ENCODE data around the gene EPHB6. TPM values are rescaled to one million over a fixed set of nuclear protein-coding genes. Genes with fewer than 3 reads are reported as not detected.
A peak's percentile ranks its signal among the peaks of the same experiment; 100 is the strongest.

EPHB6 gene
- total and polyA plus RNA-seq, 10 of the 15 experiments (the other 5 are each of a cell fraction or from before 2014, with no cell fraction given), result 0.06 to 1.3 (median 0.37) TPM; not detected in 2

DNA sequence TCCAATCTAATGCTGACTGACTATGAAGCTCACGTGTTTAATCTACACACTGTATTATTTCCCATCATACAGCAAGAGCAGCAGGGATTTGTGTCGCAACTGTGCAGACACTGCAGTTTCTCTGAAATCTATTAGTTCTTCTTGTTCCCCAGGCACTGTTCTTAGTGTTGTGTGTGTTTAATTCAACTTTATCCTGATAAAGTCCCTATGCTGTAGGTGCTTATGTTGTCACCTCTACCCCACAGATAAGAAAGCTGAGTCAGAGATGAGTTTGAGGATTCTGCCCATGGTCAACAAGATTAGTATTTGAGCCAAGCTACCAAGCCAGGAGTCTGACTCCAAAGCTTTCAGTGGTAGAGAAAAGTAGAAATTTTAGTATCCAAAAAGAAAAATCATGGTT is 22.5 kb upstream of the EPHB6 start:
- H3K9me3 ChIP-seq (replicated peaks; ENCODE audit: control insufficient read depth, insufficient read depth, low read length), result no peaks in the 10 kb centered on the region
- H2AFZ ChIP-seq (ENCODE audit: control insufficient read depth, low read depth, low read length), result peak overlapping the region; percentile 26; the same call in 1 of the 2 replicates
- H3K4me2 ChIP-seq (ENCODE audit: control insufficient read depth, insufficient read depth), result no peak overlapping the region
- intact Hi-C loops (cut with micrococcal nuclease; ENCODE audit: unreplicated experiment), result no loop called here
- H3K9ac ChIP-seq (ENCODE audit: control insufficient read depth, insufficient read depth, low read length), result no peak overlapping the region
- in situ Hi-C loops (cut with MboI), result no loop called here
- ChIA-PET RAD21 (ENCODE audit: unreplicated experiment) (interaction anchor here (0.9 to 2.9 kb wide), 9 partner anchors 14 to 249 kb away, joined by 3 to 73 read pairs (median 5); no protein-coding TSS in a partner anchor), CTCF (interaction anchor here (0.6 to 3.0 kb wide), 11 partner anchors 9 to 264 kb away, joined by 3 to 72 read pairs (median 4); partner anchors contain the start of gene PRSS2), SMC1A (ENCODE audit: uncharacterized antibody, unreplicated experiment) (interaction anchor here (0.6 to 2.3 kb wide), 18 partner anchors 9 to 383 kb away, joined by 3 to 62 read pairs (median 4); partner anchors contain the start of gene EPHB6), POLR2A (interaction anchor here (0.9 to 2.3 kb wide), 6 partner anchors 19 to 61 kb away, joined by 3 to 9 read pairs (median 4); partner anchors contain the start of gene PRSS2)
- no peaks in the 10 kb centered on the region for H3K27me3 ChIP-seq (replicated peaks in 1 of 2; ENCODE audit: control insufficient read depth in 2 of 2, insufficient read depth in 2 of 2, low read length in 1 of 2)
- peaks cover 19% of the 10 kb centered on the region for H3K4me1 ChIP-seq (ENCODE audit: control insufficient read depth, insufficient read depth, low read length)
- BruUV-seq (replicated peaks), result no TSS peak
- no peaks in the 10 kb centered on the region for H3K36me3 ChIP-seq (ENCODE audit: control insufficient read depth in 2 of 2, insufficient read depth in 2 of 2, low read length in 1 of 2)
- peak overlapping the region; percentile 1; the same call in 1 of the 2 replicates for H3K27ac ChIP-seq (ENCODE audit: control insufficient read depth, insufficient read depth)
- no peak for DNase-seq (ENCODE audit: low read depth, low spot score)
- WGBS (ENCODE audit: insufficient coverage, insufficient replicate concordance, low lambda C conversion rate, missing lambda C conversion rate), result 74% methylated on average over 2 of the region's 2 CpGs
- FAIRE-seq, result no peak
- no peaks in the 10 kb centered on the region for H3K79me2 ChIP-seq (ENCODE audit: control insufficient read depth, insufficient read depth, low read length)
- ATAC-seq, result peak; percentile 6
- TF ChIP-seq, protein P1, sequence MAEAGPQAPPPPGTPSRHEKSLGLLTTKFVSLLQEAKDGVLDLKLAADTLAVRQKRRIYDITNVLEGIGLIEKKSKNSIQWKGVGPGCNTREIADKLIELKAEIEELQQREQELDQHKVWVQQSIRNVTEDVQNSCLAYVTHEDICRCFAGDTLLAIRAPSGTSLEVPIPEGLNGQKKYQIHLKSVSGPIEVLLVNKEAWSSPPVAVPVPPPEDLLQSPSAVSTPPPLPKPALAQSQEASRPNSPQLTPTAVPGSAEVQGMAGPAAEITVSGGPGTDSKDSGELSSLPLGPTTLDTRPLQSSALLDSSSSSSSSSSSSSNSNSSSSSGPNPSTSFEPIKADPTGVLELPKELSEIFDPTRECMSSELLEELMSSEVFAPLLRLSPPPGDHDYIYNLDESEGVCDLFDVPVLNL (IDR thresholded peaks at IDR 0.05; ENCODE audit: low read depth, low read length), result no peak
- no peak for TF ChIP-seq FOXM1 (IDR thresholded peaks at IDR 0.05; ENCODE audit: low read depth, low read length)
- TF ChIP-seq STAT3 (IDR thresholded peaks at IDR 0.05; ENCODE audit: low read depth, low read length), result no peak
- TF ChIP-seq, protein P2, sequence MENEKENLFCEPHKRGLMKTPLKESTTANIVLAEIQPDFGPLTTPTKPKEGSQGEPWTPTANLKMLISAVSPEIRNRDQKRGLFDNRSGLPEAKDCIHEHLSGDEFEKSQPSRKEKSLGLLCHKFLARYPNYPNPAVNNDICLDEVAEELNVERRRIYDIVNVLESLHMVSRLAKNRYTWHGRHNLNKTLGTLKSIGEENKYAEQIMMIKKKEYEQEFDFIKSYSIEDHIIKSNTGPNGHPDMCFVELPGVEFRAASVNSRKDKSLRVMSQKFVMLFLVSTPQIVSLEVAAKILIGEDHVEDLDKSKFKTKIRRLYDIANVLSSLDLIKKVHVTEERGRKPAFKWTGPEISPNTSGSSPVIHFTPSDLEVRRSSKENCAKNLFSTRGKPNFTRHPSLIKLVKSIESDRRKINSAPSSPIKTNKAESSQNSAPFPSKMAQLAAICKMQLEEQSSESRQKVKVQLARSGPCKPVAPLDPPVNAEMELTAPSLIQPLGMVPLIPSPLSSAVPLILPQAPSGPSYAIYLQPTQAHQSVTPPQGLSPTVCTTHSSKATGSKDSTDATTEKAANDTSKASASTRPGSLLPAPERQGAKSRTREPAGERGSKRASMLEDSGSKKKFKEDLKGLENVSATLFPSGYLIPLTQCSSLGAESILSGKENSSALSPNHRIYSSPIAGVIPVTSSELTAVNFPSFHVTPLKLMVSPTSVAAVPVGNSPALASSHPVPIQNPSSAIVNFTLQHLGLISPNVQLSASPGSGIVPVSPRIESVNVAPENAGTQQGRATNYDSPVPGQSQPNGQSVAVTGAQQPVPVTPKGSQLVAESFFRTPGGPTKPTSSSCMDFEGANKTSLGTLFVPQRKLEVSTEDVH (IDR thresholded peaks at IDR 0.05; ENCODE audit: low read depth, partially characterized antibody), result no peak
- TF ChIP-seq NR2F1 (conservative IDR thresholded peaks at IDR 0.05), result no peak
- TF ChIP-seq CREB1 (IDR thresholded peaks at IDR 0.05; ENCODE audit: low read depth), result no peak
- no peak for TF ChIP-seq ZZZ3 (IDR thresholded peaks at IDR 0.05; ENCODE audit: control insufficient read depth, insufficient read length, low read depth)
- no peak for TF ChIP-seq BCL11A (IDR thresholded peaks at IDR 0.05; ENCODE audit: low read depth, low read length)
- TF ChIP-seq SMAD5 (IDR thresholded peaks at IDR 0.05; ENCODE audit: low read depth), result no peak
- TF ChIP-seq ESRRA (IDR thresholded peaks at IDR 0.05; ENCODE audit: low read length), result no peak
- no peak for TF ChIP-seq NBN (IDR thresholded peaks at IDR 0.05)
- TF ChIP-seq SIX5 (IDR thresholded peaks at IDR 0.05; ENCODE audit: low read depth, low read length, severe bottlenecking), result no peak
- TF ChIP-seq, protein P3, sequence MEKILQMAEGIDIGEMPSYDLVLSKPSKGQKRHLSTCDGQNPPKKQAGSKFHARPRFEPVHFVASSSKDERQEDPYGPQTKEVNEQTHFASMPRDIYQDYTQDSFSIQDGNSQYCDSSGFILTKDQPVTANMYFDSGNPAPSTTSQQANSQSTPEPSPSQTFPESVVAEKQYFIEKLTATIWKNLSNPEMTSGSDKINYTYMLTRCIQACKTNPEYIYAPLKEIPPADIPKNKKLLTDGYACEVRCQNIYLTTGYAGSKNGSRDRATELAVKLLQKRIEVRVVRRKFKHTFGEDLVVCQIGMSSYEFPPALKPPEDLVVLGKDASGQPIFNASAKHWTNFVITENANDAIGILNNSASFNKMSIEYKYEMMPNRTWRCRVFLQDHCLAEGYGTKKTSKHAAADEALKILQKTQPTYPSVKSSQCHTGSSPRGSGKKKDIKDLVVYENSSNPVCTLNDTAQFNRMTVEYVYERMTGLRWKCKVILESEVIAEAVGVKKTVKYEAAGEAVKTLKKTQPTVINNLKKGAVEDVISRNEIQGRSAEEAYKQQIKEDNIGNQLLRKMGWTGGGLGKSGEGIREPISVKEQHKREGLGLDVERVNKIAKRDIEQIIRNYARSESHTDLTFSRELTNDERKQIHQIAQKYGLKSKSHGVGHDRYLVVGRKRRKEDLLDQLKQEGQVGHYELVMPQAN (conservative IDR thresholded peaks at IDR 0.05), result no peak
- no peak for TF ChIP-seq SUZ12 (IDR thresholded peaks at IDR 0.05; ENCODE audit: unreplicated experiment)
- TF ChIP-seq SUPT20H (IDR thresholded peaks at IDR 0.05; ENCODE audit: borderline replicate concordance, control insufficient read depth, low read depth, low read length), result no peak
- TF ChIP-seq EGR1 (IDR thresholded peaks at IDR 0.05; ENCODE audit: borderline replicate concordance in 1 of 2, low read depth in 2 of 2, low read length in 2 of 2), result no peak
- H3K4me3 ChIP-seq, result no peak overlapping the region
- no peaks in the 10 kb centered on the region for H4K20me1 ChIP-seq (ENCODE audit: control insufficient read depth, insufficient read depth)
